Measurements from ENCODE around the gene USP10. TPM values are rescaled to one million over a fixed set of nuclear protein-coding genes. Genes with fewer than 3 reads are reported as not detected.
"Not testable (repeated sequence)": the region's sequence is repeated elsewhere in the genome, so short reads cannot be mapped to it uniquely, and the experiment has no call there.

Gene USP10
- total and polyA plus RNA-seq, 5 donors, result 25.8 to 66.5 (median 61.9) TPM

- 24% methylated on average over 4 of the region's 4 CpGs for WGBS
Measured at GRCh38 chr16:84741340-84741830, 41.6 kb downstream of the USP10 start.

GRCh38 chr16:84742641-84743092 lies 42.9 kb downstream of the USP10 start:
- intact Hi-C loops (cut with DNase I), result no loop called here
- peaks cover 14% of the 10 kb centered on the region for H3K4me1 ChIP-seq (ENCODE audit: control insufficient read depth, insufficient read depth, low read length)

More at GRCh38 chr16:84741340-84741830, 41.6 kb downstream of the USP10 start:
- H3K9me3 ChIP-seq (ENCODE audit: control insufficient read depth, low read length), result no peaks in the 10 kb centered on the region
- DNase-seq (no peak), ATAC-seq (peak; percentile 8 to 14)
- H3K4me3 ChIP-seq (ENCODE audit: low read length), result no peak overlapping the region
- no peak overlapping the region for H3K27ac ChIP-seq (ENCODE audit: low read length)
- intact Hi-C loops (cut with DNase I), result no loop called here
- H3K4me1 ChIP-seq (ENCODE audit: control insufficient read depth, insufficient read depth, low read length), result peaks cover 14% of the 10 kb centered on the region
- no peaks in the 10 kb centered on the region for H3K27me3 ChIP-seq (ENCODE audit: control insufficient read depth, insufficient read depth)

DNA sequence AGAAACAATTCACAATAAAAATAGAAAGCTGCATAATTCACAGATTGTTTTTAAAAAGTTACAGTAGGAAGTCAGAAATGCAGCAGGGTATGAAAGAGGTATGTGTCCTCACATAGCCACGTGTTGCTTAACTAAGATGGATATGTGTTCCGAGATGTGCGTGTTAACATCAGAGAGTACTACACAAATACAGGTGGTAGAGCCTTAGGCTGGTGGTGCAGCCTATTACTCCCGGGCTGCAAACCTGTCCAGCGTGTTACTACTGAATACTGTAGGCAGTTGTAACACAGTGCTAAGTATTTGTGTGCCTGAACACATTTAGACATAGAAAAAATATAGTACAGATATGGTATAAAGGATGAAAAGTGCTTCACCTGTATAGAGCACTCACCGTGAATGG lies 46.4 kb downstream of the USP10 start:
- no peaks in the 10 kb centered on the region for H3K27me3 ChIP-seq (ENCODE audit: control insufficient read depth, insufficient read depth)
- H3K27ac ChIP-seq (ENCODE audit: low read length), result no peak overlapping the region
- DNase-seq, result no peak
- no peak overlapping the region for H3K4me3 ChIP-seq (ENCODE audit: low read length)
- no peaks in the 10 kb centered on the region for H3K9me3 ChIP-seq (ENCODE audit: control insufficient read depth, low read length)
- 90% methylated on average over 6 of the region's 6 CpGs for WGBS
- ATAC-seq, result no peak
- intact Hi-C loops (cut with DNase I), result no loop called here
- peaks cover 8% of the 10 kb centered on the region for H3K4me1 ChIP-seq (ENCODE audit: control insufficient read depth, insufficient read depth, low read length)

More at GRCh38 chr16:84742641-84743092, 42.9 kb downstream of the USP10 start:
- no peak overlapping the region for H3K27ac ChIP-seq (ENCODE audit: low read length)
- WGBS, result 84% methylated on average over 10 of the region's 10 CpGs
- DNase-seq (no peak), ATAC-seq (no peak)
- H3K4me3 ChIP-seq (ENCODE audit: low read length), result no peak overlapping the region
- H3K9me3 ChIP-seq (ENCODE audit: control insufficient read depth, low read length), result no peaks in the 10 kb centered on the region
- H3K27me3 ChIP-seq (ENCODE audit: control insufficient read depth, insufficient read depth), result no peaks in the 10 kb centered on the region

DNA sequence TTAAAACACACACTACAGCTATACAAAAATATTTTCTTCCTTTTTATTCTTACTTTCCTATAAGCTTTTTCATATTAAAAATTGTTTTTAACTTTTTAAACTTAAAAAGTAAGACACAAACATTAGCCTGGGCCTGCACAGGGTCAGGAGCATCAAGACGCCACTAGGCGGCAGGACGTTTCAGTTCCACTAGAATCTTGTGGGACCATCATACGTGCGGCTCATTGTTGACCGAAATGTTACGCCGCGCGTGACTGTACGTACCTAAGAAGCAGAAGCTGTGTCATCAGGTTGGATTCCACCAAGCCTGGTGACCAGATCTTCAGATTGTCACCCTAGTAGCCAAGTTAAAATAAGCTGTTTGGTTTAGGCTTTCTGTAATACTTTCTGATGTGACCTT lies 47.1 kb downstream of the USP10 start:
- DNase-seq, result no peak
- no peaks in the 10 kb centered on the region for H3K9me3 ChIP-seq (ENCODE audit: control insufficient read depth, low read length)
- peaks cover 3% of the 10 kb centered on the region for H3K4me1 ChIP-seq (ENCODE audit: control insufficient read depth, insufficient read depth, low read length)
- H3K27me3 ChIP-seq (ENCODE audit: control insufficient read depth, insufficient read depth), result no peaks in the 10 kb centered on the region
- no peak overlapping the region for H3K4me3 ChIP-seq (ENCODE audit: low read length)
- ATAC-seq, result no peak
- 95% methylated on average over 11 of the region's 11 CpGs for WGBS
- intact Hi-C loops (cut with DNase I), result no loop called here
- H3K27ac ChIP-seq (ENCODE audit: low read length), result no peak overlapping the region

- ATAC-seq; H3K4me1 ChIP-seq (ENCODE audit: control insufficient read depth, insufficient read depth, low read length); H3K9me3 ChIP-seq (ENCODE audit: control insufficient read depth, low read length); DNase-seq; H3K27me3 ChIP-seq (ENCODE audit: control insufficient read depth, insufficient read depth); H3K4me3 ChIP-seq (ENCODE audit: low read length); H3K27ac ChIP-seq (ENCODE audit: low read length); intact Hi-C loops (cut with DNase I): not testable (repeated sequence)
- WGBS, result 93% methylated on average over 11 of the region's 11 CpGs
Measured at GRCh38 chr16:84748247-84748646, 48.4 kb downstream of the USP10 start.

DNA sequence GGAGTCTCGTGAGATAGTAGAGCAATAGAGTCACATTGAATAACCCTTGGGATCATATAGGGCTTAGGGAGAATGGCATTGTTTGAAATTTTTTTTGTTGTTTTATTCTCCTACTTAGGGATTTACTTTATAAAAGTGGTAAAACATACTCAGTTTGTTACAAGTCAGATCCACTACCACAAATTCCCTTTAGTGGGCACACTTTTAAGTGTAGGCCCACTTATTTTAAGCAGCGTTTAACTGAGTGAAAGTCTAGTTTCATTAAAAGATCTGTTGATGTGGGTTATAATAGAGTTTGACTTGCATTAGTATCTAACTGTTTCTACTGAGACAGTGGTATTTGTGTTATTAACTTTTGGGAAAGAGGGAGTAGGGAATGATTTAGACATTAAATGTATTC lies 49.3 kb downstream of the USP10 start:
- DNase-seq, result no peak
- no peaks in the 10 kb centered on the region for H3K27me3 ChIP-seq (ENCODE audit: control insufficient read depth, insufficient read depth)
- 88% methylated on average over 2 of the region's 2 CpGs for WGBS
- H3K4me1 ChIP-seq (ENCODE audit: control insufficient read depth, insufficient read depth, low read length), result no peaks in the 10 kb centered on the region
- intact Hi-C loops (cut with DNase I), result no loop called here
- no peaks in the 10 kb centered on the region for H3K9me3 ChIP-seq (ENCODE audit: control insufficient read depth, low read length)
- H3K4me3 ChIP-seq (ENCODE audit: low read length), result no peak overlapping the region
- no peak for ATAC-seq
- H3K27ac ChIP-seq (ENCODE audit: low read length), result no peak overlapping the region

GRCh38 chr16:84749815-84750214 lies 50.0 kb downstream of the USP10 start:
- intact Hi-C loops (cut with DNase I), result loop anchor here in 3 of 4 donors (5.0 to 10.0 kb wide), 2 partner anchors 202 to 335 kb away; no protein-coding TSS in a partner anchor
- Histone ChIP-seq H3K27me3 (ENCODE audit: control insufficient read depth, insufficient read depth) (no peaks in the 10 kb centered on the region), H3K9me3 (ENCODE audit: control insufficient read depth, low read length) (no peaks in the 10 kb centered on the region), H3K4me1 (ENCODE audit: control insufficient read depth, insufficient read depth, low read length) (no peaks in the 10 kb centered on the region), H3K27ac (ENCODE audit: low read length) (no peak overlapping the region), H3K4me3 (ENCODE audit: low read length) (no peak overlapping the region)
- DNase-seq (no peak), ATAC-seq (peak; percentile 42 to 51)
- WGBS, result 56% methylated on average over 8 of the region's 8 CpGs

- H3K4me3 ChIP-seq (ENCODE audit: low read length), result no peak overlapping the region
- no peaks in the 10 kb centered on the region for H3K9me3 ChIP-seq (ENCODE audit: control insufficient read depth, low read length)
- 92% methylated on average over 4 of the region's 4 CpGs for WGBS
- no peaks in the 10 kb centered on the region for H3K27me3 ChIP-seq (ENCODE audit: control insufficient read depth, insufficient read depth)
- intact Hi-C loops (cut with DNase I), result loop anchor here in 3 of 4 donors (5.0 to 10.0 kb wide), 2 partner anchors 202 to 334 kb away; no protein-coding TSS in a partner anchor
- H3K4me1 ChIP-seq (ENCODE audit: control insufficient read depth, insufficient read depth, low read length), result no peaks in the 10 kb centered on the region
- DNase-seq (no peak), ATAC-seq (no peak)
- no peak overlapping the region for H3K27ac ChIP-seq (ENCODE audit: low read length)
Measured at GRCh38 chr16:84750575-84750974, 50.8 kb downstream of the USP10 start.

- 84% methylated on average over 6 of the region's 6 CpGs for WGBS
- intact Hi-C loops (cut with DNase I), result loop anchor here in 3 of 4 donors (5.0 to 10.0 kb wide), 2 partner anchors 201 to 334 kb away; no protein-coding TSS in a partner anchor
- H3K27ac ChIP-seq (ENCODE audit: low read length), result no peak overlapping the region
- H3K4me3 ChIP-seq (ENCODE audit: low read length), result no peak overlapping the region
- ATAC-seq (no peak), DNase-seq (no peak)
- no peaks in the 10 kb centered on the region for H3K9me3 ChIP-seq (ENCODE audit: control insufficient read depth, low read length)
- H3K27me3 ChIP-seq (ENCODE audit: control insufficient read depth, insufficient read depth), result no peaks in the 10 kb centered on the region
- H3K4me1 ChIP-seq (ENCODE audit: control insufficient read depth, insufficient read depth, low read length), result no peaks in the 10 kb centered on the region
Measured at GRCh38 chr16:84751241-84751640, 51.4 kb downstream of the USP10 start.

- ATAC-seq (no peak), DNase-seq (no peak)
- Histone ChIP-seq H3K4me3 (ENCODE audit: low read length) (no peak overlapping the region), H3K9me3 (ENCODE audit: control insufficient read depth, low read length) (no peaks in the 10 kb centered on the region), H3K4me1 (ENCODE audit: control insufficient read depth, insufficient read depth, low read length) (no peaks in the 10 kb centered on the region), H3K27ac (ENCODE audit: low read length) (no peak overlapping the region), H3K27me3 (ENCODE audit: control insufficient read depth, insufficient read depth) (no peaks in the 10 kb centered on the region)
- intact Hi-C loops (cut with DNase I), result loop anchor here in 3 of 4 donors (5.0 to 10.0 kb wide), 2 partner anchors 200 to 333 kb away; no protein-coding TSS in a partner anchor
Measured at GRCh38 chr16:84751947-84752346, 52.1 kb downstream of the USP10 start.

DNA sequence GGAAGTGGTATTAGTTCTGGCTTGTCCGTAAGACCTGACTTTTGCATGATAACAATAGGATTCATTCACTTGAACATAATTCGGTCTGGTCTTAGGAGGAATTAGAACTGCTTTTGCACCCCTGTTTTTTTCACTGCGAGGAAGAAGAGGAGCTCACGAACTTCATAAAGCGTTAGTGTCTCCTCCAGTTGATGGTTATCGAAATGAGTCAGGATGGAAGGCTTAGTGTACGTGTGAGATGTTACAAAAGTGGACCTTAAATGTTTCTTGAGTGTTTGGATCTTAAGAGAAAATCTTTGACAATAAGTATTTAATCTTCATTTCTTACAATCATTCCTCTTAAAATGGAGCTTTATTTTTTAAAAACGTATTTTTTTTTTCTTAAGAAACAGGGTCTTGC lies 52.8 kb downstream of the USP10 start:
- no peak for DNase-seq
- intact Hi-C loops (cut with DNase I), result loop anchor here in 3 of 4 donors (5.0 to 10.0 kb wide), 2 partner anchors 200 to 332 kb away; no protein-coding TSS in a partner anchor
- Histone ChIP-seq H3K4me3 (ENCODE audit: low read length) (no peak overlapping the region), H3K27me3 (ENCODE audit: control insufficient read depth, insufficient read depth) (no peaks in the 10 kb centered on the region), H3K27ac (ENCODE audit: low read length) (no peak overlapping the region), H3K4me1 (ENCODE audit: control insufficient read depth, insufficient read depth, low read length) (no peaks in the 10 kb centered on the region), H3K9me3 (ENCODE audit: control insufficient read depth, low read length) (no peaks in the 10 kb centered on the region)
- WGBS, result 88% methylated on average over 8 of the region's 8 CpGs
- ATAC-seq, result no peak
